ENCODE data around the gene ROR1. TPM values are rescaled to one million over a fixed set of nuclear protein-coding genes. Genes with fewer than 3 reads are reported as not detected.

The ROR1 gene
- total RNA-seq, 2 donors from 2014 or later: 12.9 to 40.8 TPM

- TF ChIP-seq CTCF (IDR thresholded peaks at IDR 0.05): no peak
- no peak overlapping the region for H3K4me3 ChIP-seq
- H3K27ac ChIP-seq: no peak overlapping the region
- H3K4me1 ChIP-seq: peaks cover 0 to 8% of the 10 kb centered on the region in 2 donors
- H3K27me3 ChIP-seq: no peaks in the 10 kb centered on the region
- H3K36me3 ChIP-seq: no peaks in the 10 kb centered on the region
- no peak for DNase-seq (ENCODE audit: low spot score)
- no peaks in the 10 kb centered on the region for H3K9me3 ChIP-seq
Observed at GRCh38 chr1:64195081-64195395, 421.2 kb downstream of the ROR1 start.

GRCh38 chr1:64196074-64196870 is 422.5 kb downstream of the ROR1 start:
- no peak for DNase-seq (ENCODE audit: low spot score)
- no peak overlapping the region for H3K27ac ChIP-seq

GRCh38 chr1:64197076-64197475 is 423.3 kb downstream of the ROR1 start:
- no peak for TF ChIP-seq CTCF (IDR thresholded peaks at IDR 0.05)
- DNase-seq (ENCODE audit: low spot score): no peak
- no peak overlapping the region for H3K4me3 ChIP-seq
- H3K27me3 ChIP-seq: no peaks in the 10 kb centered on the region
- H3K9me3 ChIP-seq: no peaks in the 10 kb centered on the region
- H3K36me3 ChIP-seq: no peaks in the 10 kb centered on the region
- peaks cover 0 to 8% of the 10 kb centered on the region in 2 donors for H3K4me1 ChIP-seq
- H3K27ac ChIP-seq: no peak overlapping the region

More at GRCh38 chr1:64196074-64196870, 422.5 kb downstream of the ROR1 start:
- peaks cover 0 to 8% of the 10 kb centered on the region in 2 donors for H3K4me1 ChIP-seq
- H3K9me3 ChIP-seq: no peaks in the 10 kb centered on the region
- H3K4me3 ChIP-seq: no peak overlapping the region
- TF ChIP-seq CTCF (IDR thresholded peaks at IDR 0.05): no peak
- no peaks in the 10 kb centered on the region for H3K27me3 ChIP-seq
- no peaks in the 10 kb centered on the region for H3K36me3 ChIP-seq

- no peak overlapping the region for H3K4me3 ChIP-seq
- DNase-seq (ENCODE audit: low spot score): no peak
- H3K9me3 ChIP-seq: no peaks in the 10 kb centered on the region
- no peak for TF ChIP-seq CTCF (IDR thresholded peaks at IDR 0.05)
- no peaks in the 10 kb centered on the region for H3K27me3 ChIP-seq
- no peaks in the 10 kb centered on the region for H3K36me3 ChIP-seq
- no peak overlapping the region for H3K27ac ChIP-seq
- H3K4me1 ChIP-seq: peaks cover 0 to 8% of the 10 kb centered on the region in 2 donors
Observed at GRCh38 chr1:64199154-64199553, 425.3 kb downstream of the ROR1 start.

GRCh38 chr1:64200064-64200463 is 426.2 kb downstream of the ROR1 start:
- Histone ChIP-seq H3K27ac (no peak overlapping the region), H3K36me3 (no peaks in the 10 kb centered on the region), H3K4me1 (peaks cover 0 to 8% of the 10 kb centered on the region in 2 donors), H3K9me3 (no peaks in the 10 kb centered on the region), H3K27me3 (no peaks in the 10 kb centered on the region), H3K4me3 (no peak overlapping the region)
- TF ChIP-seq CTCF (IDR thresholded peaks at IDR 0.05): no peak
- DNase-seq (ENCODE audit: low spot score): no peak

GRCh38 chr1:64203420-64203819 is 429.6 kb downstream of the ROR1 start, which contains the start of gene UBE2U:
Gene UBE2U, plus strand, starts transcription at chr1:64203623. Its CDS starts 428 bp downstream, at chr1:64204051.
- Histone ChIP-seq H3K4me3 (no peak within 1 kb of the TSS), H3K36me3 (no peaks in the 10 kb centered on the region), H3K27ac (no peak within 1 kb of the TSS), H3K27me3 (no peaks in the 10 kb centered on the region), H3K9me3 (no peaks in the 10 kb centered on the region), H3K4me1 (no peaks in the 10 kb centered on the region)
- TF ChIP-seq CTCF (IDR thresholded peaks at IDR 0.05): no peak
- DNase-seq (ENCODE audit: low spot score): no peak

Measured in right atrium auricular region (tissue), 2 donors.